ENCODE results near the gene CFAP77. TPM values are rescaled to one million over a fixed set of nuclear protein-coding genes. Genes with fewer than 3 reads are reported as not detected.
A peak's percentile ranks its signal among the peaks of the same experiment; 100 is the strongest.

CFAP77 gene
- total RNA-seq, 1 experiment from 2014 or later = not detected

DNA sequence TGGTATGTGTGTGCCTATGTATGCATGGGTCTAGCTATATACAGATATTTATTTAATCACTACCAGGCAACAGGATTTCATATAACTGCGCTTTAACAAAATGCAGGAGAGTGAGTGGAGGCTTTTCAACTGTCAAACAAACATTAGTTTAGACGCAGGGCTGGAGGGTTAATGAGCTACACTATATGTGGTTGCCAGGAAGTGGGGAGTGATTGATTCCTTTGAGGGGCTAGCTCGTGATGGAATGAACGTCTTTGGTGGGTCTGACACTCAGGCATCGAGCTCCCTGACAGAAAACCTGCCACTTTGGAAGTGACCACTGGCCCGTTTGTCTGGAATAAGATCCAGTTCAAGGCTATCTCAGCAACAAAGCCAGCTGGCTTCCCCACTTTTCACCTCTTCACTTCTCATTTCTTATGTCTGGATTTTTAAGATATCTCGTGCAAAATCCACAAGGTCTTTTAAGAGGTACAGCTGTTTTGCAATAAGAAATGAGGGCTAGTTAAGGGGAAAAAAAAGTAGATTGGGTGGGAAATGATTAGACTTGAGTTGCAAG is 78.0 kb downstream of the CFAP77 start:
- DNase-seq (ENCODE audit: low read depth) = no peak

DNA sequence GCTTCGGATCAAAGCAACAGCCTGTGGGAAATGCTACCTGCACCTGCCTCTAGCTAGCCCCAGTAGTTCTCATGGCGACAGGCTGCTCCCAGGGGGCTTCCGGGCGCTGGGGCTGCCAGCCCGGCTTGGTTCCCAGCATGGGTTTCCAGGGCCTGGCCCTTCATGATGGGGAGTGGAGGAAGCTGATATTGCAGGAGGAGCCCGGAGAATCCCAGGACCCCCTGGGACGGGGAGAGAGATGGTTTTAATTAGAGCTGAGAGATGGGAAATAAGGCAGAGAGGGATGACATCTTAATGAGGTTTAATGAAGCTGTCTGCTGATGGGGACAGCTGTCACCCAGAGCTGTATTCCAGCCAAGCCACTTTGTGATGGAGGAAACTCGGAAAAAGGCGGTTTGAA is 78.6 kb downstream of the CFAP77 start:
- no peak for DNase-seq (ENCODE audit: low read depth)

DNA sequence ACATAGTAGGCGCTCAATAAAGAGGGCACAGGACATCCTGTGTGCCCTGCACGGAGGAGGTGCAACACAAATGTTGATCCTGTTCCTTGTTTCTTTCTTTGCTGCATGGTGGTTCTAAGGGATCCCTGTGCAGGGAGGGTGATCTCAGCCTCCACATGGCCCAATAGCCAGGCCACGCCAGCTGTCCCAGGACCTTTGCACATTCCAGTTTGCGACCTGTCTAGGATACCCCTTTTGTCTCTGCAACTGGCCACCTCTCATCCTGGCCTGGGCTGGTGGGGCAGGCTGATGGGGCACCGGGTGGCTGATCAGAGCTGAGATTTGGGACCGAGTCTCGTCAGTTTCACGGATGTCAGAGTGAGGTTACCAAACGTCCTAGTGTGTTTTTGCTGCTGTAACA is 79.5 kb downstream of the CFAP77 start:
- DNase-seq (ENCODE audit: low read depth) = no peak

DNA sequence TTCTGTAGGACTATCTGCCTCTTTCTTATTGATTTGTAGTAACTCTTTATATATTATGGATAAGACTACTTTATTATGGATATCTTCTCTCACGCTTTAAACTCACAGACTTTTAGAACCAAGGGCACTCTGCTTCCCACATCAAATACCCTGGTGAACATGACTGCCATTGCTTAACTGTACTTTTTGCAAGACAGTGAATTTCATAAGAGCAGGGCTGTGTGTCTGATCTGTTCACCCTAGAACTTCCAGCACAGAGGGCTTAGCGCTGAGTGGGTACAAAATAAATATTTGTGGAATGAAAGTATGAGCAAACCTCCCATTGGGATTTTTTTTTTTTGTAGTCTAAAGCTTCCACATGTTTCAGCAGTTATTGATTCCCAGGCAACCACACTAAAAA is 84.8 kb downstream of the CFAP77 start:
- no peak for DNase-seq (ENCODE audit: low read depth)

DNA sequence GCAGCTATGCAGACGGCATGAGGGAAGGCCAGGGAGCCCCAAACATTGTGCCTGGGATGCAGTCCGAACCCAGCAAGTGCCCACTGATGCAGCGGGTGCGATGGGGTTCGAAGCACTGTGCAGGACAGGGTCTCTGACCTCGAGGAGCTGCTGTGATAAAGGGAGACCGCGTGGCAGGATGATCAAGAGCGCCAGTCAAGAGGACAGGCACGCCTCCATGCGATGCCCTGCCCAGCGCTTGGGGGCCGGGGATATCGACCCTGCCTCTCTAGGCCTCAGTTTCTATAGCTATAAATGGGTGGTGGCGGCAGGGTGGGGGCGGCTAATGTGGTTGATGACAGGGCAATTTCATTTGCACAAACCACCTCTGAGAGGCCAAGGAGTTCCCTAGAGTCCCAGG is 87.7 kb downstream of the CFAP77 start:
- DNase-seq (ENCODE audit: low read depth) = no peak

DNA sequence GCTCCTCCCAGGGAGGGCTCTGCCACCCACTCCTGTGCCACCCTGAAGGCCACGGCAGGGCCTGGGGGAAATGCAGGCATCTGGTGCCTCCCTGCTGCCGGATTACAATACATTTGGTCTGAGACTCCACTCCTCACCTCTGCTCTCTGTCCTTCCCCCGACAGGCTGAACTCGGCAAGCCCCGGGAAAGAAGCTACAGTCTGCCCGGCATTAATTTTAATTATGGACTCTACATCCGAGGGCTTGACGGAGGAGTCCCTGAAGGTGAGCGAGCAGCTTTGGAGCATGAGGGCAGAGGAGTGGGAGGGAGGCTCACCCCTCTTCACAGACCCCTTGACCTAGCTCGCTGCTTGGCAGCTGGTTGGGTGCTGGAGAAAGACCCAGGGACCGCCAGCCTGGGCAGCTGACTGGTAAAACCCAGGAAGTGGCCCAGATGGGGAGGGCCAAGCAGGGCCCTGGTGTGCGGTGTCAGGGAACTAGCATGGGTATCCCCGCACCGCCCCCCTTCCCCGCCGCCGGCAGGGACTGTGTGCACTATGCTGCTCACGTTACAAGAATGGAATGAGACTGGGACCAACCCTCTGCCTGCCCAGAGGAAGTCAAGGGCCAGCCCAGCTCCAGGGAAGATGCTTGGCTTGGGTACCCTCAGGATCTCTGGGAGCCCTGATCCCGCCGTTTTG is 88.7 kb downstream of the CFAP77 start:
- DNase-seq (ENCODE audit: low read depth) = no peak

DNA sequence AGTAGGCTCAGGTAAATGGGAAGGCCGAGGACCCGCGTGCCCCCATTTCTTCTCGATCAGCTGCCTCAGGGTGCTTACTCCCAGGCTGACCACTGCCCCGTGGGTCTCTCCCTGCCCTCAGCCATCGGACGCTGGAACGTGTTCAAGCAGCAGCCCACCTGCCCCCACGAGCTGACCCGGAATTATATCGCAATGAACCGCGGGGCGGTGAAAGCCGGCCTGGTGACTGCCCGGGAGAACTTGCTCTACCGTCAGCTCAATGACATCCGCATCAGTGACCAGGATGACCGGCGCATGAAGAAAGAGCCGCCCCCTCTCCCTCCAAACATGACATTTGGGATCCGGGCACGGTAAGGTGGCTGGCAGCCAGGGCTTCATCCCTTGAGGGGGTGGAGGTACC is 89.2 kb downstream of the CFAP77 start:
- no peak for DNase-seq (ENCODE audit: low read depth)

DNA sequence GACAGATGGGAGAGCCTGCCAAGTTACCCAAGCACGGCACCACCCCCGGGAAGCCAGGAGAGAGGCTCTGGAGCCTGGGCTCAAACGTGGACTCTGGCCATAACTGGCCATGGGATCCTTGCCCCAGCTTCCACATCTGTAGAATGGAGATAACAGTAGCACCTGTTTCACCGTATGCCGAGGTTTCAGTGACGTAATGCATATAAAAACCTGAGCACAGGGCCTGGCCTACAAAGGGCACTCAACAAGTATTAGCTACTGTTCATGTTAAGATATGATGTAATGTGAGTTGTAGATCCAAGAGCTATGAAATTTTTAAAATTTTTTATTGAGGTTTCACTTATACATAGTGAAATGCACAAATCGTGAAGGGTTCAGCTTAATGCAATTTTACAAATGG is 90.2 kb downstream of the CFAP77 start:
- no peak for DNase-seq (ENCODE audit: low read depth)

DNA sequence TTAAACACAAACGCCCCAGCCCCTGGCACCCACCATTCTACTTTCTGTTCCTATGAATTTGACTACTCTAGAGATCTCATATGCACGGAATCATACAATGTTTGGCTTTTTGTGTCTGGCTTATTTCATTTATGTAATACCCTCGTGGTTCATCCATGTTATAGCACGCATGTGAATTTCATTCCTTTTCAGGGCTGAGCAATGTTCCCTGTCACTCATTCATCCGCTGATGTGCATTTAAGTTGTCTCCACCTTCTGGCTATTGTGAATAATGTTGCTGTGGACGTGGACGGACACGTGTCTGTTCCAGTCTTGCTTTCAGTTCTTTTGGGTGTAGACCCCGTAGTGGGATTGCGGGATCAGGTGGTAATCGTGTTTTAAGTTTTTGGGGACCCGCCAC is 92.5 kb downstream of the CFAP77 start:
- no peak for DNase-seq (ENCODE audit: low read depth)

DNA sequence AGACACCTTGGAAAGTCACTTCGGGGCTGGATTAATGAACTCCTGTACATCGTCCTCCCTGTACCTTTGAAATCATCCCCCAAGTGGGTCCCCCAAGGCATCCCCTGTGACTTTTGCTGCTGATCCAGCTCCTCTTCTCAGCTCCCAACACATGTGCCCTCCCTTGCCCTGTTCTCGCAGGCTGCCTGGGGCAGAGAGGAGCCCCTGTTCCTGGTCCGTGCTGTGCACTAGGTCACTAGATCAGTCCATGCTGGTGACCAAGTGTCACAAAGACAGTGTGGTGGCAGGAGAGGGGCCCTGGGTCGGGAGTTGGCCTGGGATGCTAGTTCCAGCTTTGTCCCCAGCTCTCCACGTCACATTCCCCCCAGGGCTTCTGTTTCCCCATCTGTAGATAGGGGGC is 93.1 kb downstream of the CFAP77 start:
- DNase-seq (ENCODE audit: low read depth) = no peak

DNA sequence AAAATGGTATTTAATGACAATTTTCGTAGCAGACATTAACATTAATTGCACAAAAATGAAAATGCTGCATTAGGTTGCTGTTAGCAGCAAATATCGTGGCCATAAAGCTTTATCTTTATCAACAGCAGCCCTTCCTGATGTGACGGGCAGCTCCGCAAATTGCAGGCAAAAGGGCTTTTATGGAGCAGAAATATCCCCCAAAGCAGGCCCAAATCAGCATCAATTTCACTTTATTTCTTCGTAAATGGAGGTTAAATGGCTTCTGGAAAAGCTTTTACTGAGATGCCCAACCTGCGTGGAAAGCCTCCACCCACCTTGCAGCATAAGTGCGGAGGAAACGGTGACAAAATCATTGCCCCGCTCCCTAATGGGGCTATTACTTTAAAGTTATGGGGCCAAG is 94.5 kb downstream of the CFAP77 start:
- no peak for DNase-seq (ENCODE audit: low read depth)

DNA sequence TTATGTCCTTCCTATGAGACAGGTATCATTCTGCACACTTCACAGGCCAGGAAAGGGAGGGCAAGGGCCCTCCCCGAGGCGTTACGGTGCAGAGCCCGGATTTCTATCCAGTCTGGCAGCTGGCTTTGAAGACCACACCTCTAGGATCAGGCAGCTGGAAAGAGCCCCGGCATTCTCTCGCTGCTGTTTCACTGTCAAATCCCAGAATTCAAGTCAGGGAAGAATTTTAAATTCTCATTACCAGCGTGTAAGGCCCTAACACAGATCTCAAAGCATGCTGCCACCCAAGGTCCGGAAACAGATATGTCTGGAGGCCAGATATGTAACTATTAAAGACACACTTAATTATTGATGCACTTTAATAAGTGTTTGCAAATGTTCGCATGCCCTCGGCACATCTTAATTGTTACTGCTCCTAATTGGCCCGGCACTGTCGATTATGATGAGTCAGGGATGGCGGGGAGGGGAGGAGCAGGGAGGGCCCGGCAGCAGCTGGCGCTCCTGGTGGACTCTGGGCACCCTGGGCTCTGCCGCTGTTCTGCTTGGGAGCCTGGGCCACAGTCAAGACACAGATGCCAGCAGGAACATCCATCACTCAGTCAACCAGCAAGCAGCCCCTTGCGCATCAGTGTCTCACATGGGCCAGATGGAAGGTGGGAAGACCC is 96.1 kb downstream of the CFAP77 start:
- no peak for DNase-seq (ENCODE audit: low read depth)

DNA sequence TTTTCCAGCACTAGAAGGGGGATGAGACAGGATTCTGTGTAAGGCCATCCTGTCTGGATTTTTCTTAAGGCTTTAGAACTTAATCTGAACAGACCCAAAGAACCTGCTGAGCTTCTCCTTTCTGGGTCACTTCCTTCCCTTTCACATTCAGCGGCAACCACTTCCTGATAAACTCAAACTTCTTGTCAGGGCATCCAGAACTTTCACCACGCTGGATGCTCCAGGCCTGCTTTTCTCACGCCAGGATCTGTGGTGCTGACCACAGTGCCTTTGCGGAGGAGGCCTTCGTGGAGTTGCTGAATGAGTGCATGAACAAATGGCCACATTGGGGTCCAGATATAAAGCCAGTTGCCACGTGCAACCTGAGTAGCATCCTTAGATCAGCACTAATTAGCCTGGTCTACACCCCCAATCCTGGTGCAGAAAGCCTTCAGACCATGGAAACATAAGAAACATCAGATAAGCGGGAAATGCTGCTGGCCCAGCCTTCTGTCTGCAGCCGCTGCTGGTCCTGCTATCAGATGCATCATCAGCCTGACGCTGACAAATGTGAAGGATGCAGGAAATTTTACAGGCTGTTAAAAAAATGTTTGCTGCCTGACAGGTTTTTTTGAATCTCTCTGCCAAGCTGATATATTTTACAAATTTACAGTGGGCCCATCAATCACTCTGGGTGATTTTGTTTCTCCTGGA is 97.1 kb downstream of the CFAP77 start:
- DNase-seq (ENCODE audit: low read depth) = no peak

DNA sequence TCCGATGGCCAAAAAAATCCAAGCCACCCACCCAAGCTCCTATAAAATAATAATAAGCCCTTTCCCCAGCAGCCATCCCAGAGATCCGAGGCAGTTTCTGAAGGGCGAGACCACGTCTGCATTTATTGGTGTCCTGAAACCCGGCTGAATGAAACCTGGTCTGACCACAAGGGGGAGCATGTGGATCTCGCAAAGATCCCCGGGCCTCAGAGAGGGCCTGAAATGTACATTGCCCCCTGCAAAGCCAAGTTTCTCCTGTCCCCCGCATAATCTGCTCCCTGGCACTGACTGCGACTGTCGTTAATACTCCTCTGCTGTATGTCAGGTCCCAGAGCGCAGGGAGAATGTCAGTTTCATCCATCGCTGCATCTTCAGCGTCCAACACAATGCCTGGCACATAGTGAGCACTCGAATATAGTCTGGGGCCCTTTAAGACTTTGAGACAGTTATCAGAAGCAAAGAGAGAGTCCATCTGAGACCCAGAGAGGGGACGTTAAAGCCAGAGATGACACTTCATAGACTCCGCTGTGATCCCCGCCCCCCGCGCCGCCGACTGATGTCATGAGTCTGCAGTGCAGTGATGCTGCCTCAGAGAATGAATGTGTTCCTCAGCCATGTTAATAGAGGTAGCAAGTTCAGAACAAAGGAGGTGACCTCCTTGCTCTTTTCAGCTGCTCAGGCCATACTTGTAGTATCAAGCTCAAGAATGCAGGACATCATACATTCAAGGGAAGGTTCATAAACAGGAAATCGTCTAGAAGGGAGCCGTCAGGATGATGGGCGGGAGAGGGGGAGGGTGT is 97.9 kb downstream of the CFAP77 start:
- DNase-seq (ENCODE audit: low read depth) = peak; percentile 55

DNA sequence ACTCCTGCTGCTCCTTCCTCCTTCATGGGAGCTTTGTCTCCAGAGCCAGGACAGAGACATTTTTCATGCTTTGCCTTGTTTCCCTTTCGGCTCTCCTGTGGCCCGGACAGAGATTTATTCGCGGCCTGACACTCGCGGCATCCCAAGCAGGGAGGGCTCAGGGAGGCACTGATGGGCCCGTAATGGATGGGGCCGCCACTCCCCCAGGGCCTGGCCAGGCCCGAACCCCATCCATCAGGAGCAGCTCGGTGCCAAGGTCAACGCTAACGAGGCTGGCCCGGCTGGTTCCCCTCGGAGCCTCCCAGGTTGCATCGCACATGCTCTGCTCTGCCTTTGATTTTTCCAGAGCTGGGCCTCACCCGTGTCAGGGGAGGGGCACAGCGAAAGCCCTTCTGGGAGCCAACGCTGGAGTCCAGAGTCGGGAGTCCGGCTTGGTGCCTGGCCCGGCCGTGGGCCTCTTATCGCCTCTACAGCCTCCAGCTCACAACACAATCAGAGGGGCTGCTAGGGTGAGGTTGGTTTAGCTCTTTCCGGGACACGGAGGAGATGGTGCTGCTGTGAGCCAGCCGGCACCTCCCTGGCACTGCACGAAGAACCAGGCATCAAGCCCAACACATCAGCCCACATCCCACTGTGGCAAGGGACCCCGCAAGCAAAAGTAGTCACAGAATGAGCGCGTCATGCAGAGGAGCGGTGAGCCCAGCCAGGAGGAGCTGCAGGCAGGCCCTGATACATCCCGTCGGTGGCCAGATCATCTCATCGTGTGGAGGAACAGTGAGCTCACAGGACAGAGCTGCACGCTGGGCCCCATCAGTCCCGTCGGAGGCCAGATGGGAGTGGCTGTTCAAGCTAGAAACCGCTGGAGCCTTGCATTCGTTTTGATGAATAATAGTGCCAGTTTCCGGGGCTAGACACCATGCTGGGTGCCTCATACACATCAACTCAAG is 100.2 kb downstream of the CFAP77 start:
- no peak for DNase-seq (ENCODE audit: low read depth)

DNA sequence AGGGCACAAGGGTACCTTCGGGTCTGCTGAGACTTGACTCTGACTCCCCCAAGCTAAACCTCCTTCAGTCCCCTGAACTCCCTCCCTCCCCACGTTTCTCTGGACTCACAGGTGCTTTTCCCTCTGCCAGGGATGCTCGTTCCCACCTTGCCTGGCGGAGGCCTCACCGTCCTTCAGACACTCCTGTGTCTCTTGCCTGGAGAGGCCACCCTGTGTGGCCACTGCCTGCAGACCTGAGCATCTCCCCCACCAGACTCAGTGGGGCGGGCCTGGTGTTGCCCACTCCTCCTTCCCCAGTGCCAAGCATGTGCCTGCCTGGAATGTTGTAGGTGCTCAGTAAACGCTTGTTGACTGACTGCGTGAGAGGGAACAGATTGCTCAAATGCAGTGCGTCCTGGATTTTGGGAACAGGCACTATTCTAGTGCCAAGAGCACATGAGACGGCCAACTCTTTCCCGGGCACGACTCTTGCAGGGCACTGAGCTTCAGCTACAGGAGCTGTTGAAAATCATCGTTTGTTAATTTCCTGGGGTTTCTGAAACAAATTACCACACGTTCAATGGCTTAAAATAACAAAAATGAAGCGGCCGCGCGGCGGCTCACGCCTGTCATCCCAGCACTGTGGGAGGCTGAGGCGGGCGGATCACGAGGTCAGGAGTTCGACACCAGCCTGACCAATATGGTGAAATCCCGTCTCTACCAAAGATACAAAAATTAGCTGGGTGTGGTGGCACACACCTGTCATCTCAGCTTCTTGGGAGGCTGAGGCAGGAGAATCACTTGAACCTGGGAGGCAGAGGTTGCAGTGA is 101.4 kb downstream of the CFAP77 start:
- DNase-seq (ENCODE audit: low read depth) = no peak

DNA sequence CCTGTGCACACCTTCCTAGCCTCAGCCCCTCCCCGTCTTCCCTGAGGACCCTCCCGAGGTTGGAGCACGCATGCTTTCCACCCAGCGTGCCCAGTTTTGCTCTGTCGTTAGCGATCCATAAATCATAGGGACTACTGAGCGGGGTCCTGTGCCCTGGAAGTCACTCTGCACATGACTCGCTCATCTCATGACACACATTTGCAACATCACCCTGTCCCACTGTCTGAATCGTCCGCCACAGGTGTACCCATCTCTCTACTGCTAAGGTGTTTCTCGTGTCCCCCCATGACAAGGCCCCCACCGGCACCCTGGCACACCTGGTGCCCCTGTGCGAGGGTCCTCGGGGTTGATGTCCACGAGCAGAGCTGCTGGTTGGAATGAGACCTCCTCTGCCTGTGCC is 103.4 kb downstream of the CFAP77 start:
- no peak for DNase-seq (ENCODE audit: low read depth)

DNA sequence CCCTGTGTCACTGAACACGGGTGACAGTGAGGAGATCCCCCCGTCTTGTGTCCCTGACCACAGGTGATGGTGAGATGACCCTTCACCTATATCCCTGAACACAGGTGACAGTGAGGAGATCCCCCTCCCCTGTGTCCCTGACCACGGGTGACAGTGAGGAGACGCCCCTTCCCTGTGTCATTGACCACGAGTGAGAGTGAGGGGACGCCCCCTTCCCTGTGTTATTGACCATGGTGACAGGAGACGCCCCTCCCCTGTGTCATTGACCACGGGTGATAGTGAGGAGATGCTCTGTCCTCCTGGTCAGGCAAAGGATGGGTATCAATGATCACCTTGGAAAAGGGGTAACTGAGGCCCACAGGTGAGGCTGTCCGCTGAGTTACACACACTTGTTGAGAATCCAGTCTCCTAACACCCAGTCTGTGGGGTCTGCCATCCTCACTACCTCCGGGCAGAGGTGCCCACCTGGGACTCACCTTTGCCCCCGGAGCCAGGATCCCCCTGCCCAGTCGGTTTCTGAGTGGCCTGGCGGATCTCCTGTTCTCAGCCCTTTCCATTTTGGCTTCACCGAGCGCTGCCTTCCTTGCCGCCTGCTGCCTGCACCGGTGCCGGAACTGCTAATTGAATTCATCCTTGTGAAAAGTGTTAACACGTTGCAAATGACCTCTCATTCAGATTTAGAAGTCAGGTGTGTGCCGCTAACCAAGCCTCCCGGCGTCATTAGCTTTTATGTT is 104.2 kb downstream of the CFAP77 start:
- DNase-seq (ENCODE audit: low read depth) = no peak

DNA sequence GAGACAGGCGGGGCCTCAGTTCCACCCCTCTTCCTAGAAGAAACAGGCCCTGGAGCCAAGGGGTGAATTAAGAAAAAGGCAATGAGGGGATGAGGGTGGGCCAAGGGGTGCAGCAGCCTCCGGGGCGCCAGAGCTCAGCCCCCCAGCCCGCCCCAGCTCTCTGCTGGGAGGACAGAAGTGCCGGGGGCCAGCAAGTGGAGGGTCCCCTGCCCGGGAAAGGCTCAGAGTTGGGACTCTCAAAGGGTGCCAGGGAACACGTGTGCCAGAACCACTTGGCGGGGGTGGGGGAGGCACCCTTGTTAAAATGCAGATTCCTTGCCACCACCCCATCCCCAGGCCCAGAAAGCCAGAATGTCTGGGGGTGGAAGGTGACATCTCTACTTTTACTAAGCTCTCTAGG is 104.8 kb downstream of the CFAP77 start:
- no peak for DNase-seq (ENCODE audit: low read depth)
